PFSK-1 (cell line): ENCODE measurements around the gene SLC35A2.

Experiments used
- POLR2AphosphoS5 ChIP-seq: IDR thresholded peaks from 2 replicates; pipeline ENCODE4 v1.6.1; 2012; ENCODE audit warnings: low read depth, mild to moderate bottlenecking, control low read depth, low read length, moderate library complexity
- SIN3A ChIP-seq: IDR thresholded peaks from 2 replicates; pipeline ENCODE4 v1.6.1; 2012; ENCODE audit warnings: mild to moderate bottlenecking, low read length, moderate library complexity, borderline replicate concordance; ENCODE audit not compliant: insufficient read depth

DNA sequence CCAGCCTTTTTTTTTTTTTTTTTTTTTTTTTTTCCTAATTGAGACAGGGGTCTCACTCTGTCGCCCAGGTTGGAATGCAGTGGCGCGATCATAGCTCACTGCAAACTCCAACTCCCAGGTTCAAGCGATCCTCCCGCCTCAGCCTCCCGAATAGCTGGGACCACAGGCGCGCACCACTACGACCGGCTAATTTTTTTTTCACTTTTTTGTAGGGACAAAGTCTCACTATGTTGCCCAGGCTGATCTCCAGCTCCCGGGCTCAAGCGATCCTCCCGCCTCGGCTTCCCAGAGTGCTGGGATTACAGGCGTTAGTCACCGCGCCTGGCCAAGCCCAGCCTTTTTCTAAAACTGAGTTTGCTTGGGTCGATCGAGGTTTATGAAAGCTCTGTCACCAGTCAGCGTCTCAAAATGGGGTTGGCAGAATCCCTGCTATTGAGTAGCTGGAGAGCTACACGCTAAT, 47.2 kb upstream of the SLC35A2 start:
- TF ChIP-seq POLR2AphosphoS5 (peak; percentile 56; the same call in 1 of the 2 replicates), SIN3A (no peak)
